Endodermal cell (in vitro differentiated cells): Measurements from ENCODE around the gene SMYD3. TPM values are rescaled to one million over a fixed set of nuclear protein-coding genes. Genes with fewer than 3 reads are reported as not detected.

Experiments used
- DNase-seq: peaks from one replicate; pipeline ENCODE4 v3.0.0-alpha.2; 2017
- H3K27ac ChIP-seq: 2 replicates; pipeline ENCODE4 v1.5.1; 2013; ENCODE audit warnings: mild to moderate bottlenecking, low read depth, low read length, moderate library complexity
- H3K27me3 ChIP-seq: 2 replicates; pipeline ENCODE4 v1.6.1; 2013; ENCODE audit warnings: mild to moderate bottlenecking, low read length, moderate library complexity; ENCODE audit not compliant: insufficient read depth, control insufficient read depth, poor library complexity, severe bottlenecking
- H3K36me3 ChIP-seq: 2 replicates; pipeline ENCODE4 v1.7.0; 2013; ENCODE audit warnings: mild to moderate bottlenecking, low read length, moderate library complexity; ENCODE audit not compliant: control insufficient read depth, insufficient read depth
- H3K4me1 ChIP-seq: one replicate; pipeline ENCODE4 v1.7.0; 2013; ENCODE audit warnings: low read length; ENCODE audit not compliant: control insufficient read depth, insufficient read depth
- H3K4me3 ChIP-seq: 2 replicates; pipeline ENCODE4 v1.5.1; 2013; ENCODE audit warnings: mild to moderate bottlenecking, low read length, moderate library complexity
- H3K9ac ChIP-seq: 2 replicates; pipeline ENCODE4 v1.6.1; 2013; ENCODE audit warnings: mild to moderate bottlenecking, low read length, moderate library complexity; ENCODE audit not compliant: poor library complexity, severe bottlenecking; ENCODE audit errors: extremely low read depth
- H3K9me3 ChIP-seq: 2 replicates; pipeline ENCODE4 v1.6.1; 2013; ENCODE audit warnings: mild to moderate bottlenecking, low read length, moderate library complexity; ENCODE audit not compliant: control insufficient read depth
- H3K27ac Mint-ChIP-seq: 2 replicates; pipeline ENCODE4 v1.8.0; 2020; ENCODE audit warnings: mixed read lengths
- H3K27me3 Mint-ChIP-seq: 2 replicates; pipeline ENCODE4 v1.8.0; 2021; ENCODE audit warnings: mild to moderate bottlenecking, mixed read lengths; ENCODE audit not compliant: insufficient read depth
- H3K36me3 Mint-ChIP-seq: 2 replicates; pipeline ENCODE4 v1.8.0; 2020; ENCODE audit warnings: low read depth, mixed read lengths
- H3K4me1 Mint-ChIP-seq: 2 replicates; pipeline ENCODE4 v1.8.0; 2020; ENCODE audit warnings: mixed read lengths
- H3K4me3 Mint-ChIP-seq: 2 replicates; pipeline ENCODE4 v1.8.0; 2020; ENCODE audit warnings: mild to moderate bottlenecking, moderate library complexity, mixed read lengths
- H3K9me3 Mint-ChIP-seq: 2 replicates; pipeline ENCODE4 v1.8.0; 2020; ENCODE audit warnings: mild to moderate bottlenecking, mixed read lengths
- WGBS, 2 experiments: methylation state at CpG; one replicate each; pipeline versions ENCODE4 v1.1.5 to v1.1.7; 2013; ENCODE audit warnings: missing lambda C conversion rate in 2 of 2, mixed read lengths in 1 of 2; ENCODE audit not compliant: insufficient coverage in 1 of 2, insufficient read length in 1 of 2; 5-methylcytosine and 5-hydroxymethylcytosine counted together
- total RNA-seq, 2 donors: library from RNA; stranded (reverse); fragmentation: NEBNext Ultra II Directional in 1 of 2; extraction: Animal tissue kit (Norgen Biotek cat#: 25700) in 1 of 2; gene quantifications; 2 replicates in 1 of 2; 3 replicates in 1 of 2; pipeline ENCODE4 v1.2.1, GENCODE V29; 2021
- TF ChIP-seq, protein P1 (sequence below): fragments of 200-600 bp; sonication (generic); conservative IDR thresholded peaks from 2 replicates; pipeline ENCODE4 v1.5.0; 2021; ENCODE audit warnings: antibody characterized with exemption, mild to moderate bottlenecking

SMYD3 gene
- total RNA-seq, 2 donors from 2014 or later: 32.3 to 45.8 TPM

GRCh38 chr1:246078126-246078887, 428.8 kb downstream of the SMYD3 start:
- WGBS, 2 experiments: 90 to 97% methylated on average over 5 to 9 of the region's 9 CpGs
- Histone ChIP-seq H3K9ac (no peak overlapping the region), H3K27me3 (no peaks in the 10 kb centered on the region), H3K27ac (no peak overlapping the region), H3K9me3 (peaks cover 14% of the 10 kb centered on the region), H3K4me3 (peak overlapping the region; percentile 20), H3K4me1 (peaks cover 2% of the 10 kb centered on the region), H3K36me3 (no peaks in the 10 kb centered on the region)
- Mint-ChIP-seq H3K4me1 (peaks cover 34% of the 10 kb centered on the region), H3K36me3 (peaks cover 20% of the 10 kb centered on the region), H3K9me3 (peaks cover 27% of the 10 kb centered on the region), H3K4me3 (no peak overlapping the region), H3K27me3 (no peaks in the 10 kb centered on the region), H3K27ac (no peak overlapping the region)
- TF ChIP-seq, protein P1, sequence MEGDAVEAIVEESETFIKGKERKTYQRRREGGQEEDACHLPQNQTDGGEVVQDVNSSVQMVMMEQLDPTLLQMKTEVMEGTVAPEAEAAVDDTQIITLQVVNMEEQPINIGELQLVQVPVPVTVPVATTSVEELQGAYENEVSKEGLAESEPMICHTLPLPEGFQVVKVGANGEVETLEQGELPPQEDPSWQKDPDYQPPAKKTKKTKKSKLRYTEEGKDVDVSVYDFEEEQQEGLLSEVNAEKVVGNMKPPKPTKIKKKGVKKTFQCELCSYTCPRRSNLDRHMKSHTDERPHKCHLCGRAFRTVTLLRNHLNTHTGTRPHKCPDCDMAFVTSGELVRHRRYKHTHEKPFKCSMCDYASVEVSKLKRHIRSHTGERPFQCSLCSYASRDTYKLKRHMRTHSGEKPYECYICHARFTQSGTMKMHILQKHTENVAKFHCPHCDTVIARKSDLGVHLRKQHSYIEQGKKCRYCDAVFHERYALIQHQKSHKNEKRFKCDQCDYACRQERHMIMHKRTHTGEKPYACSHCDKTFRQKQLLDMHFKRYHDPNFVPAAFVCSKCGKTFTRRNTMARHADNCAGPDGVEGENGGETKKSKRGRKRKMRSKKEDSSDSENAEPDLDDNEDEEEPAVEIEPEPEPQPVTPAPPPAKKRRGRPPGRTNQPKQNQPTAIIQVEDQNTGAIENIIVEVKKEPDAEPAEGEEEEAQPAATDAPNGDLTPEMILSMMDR: no peak
- DNase-seq: no peak

GRCh38 chr1:246077476-246077875, 429.6 kb downstream of the SMYD3 start:
- peaks cover 12% of the 10 kb centered on the region for H3K9me3 ChIP-seq
- Mint-ChIP-seq H3K9me3 (peaks cover 20% of the 10 kb centered on the region), H3K36me3 (peaks cover 18% of the 10 kb centered on the region), H3K4me1 (peaks cover 35% of the 10 kb centered on the region), H3K27me3 (no peaks in the 10 kb centered on the region), H3K4me3 (no peak overlapping the region), H3K27ac (no peak overlapping the region)
- TF ChIP-seq, protein P1: no peak
- no peak overlapping the region for H3K9ac ChIP-seq
- no peaks in the 10 kb centered on the region for H3K36me3 ChIP-seq
- 83 to 86% methylated on average over 1 of the region's 1 CpG for WGBS, 2 experiments
- no peak overlapping the region for H3K4me3 ChIP-seq
- H3K4me1 ChIP-seq: peaks cover 2% of the 10 kb centered on the region
- no peak overlapping the region for H3K27ac ChIP-seq
- no peak for DNase-seq
- H3K27me3 ChIP-seq: no peaks in the 10 kb centered on the region

GRCh38 chr1:246074421-246074820, 432.7 kb downstream of the SMYD3 start:
- TF ChIP-seq, protein P1: no peak
- Histone ChIP-seq H3K4me1 (peaks cover 2% of the 10 kb centered on the region), H3K27me3 (no peaks in the 10 kb centered on the region), H3K9me3 (no peaks in the 10 kb centered on the region), H3K9ac (no peak overlapping the region), H3K36me3 (no peaks in the 10 kb centered on the region), H3K27ac (no peak overlapping the region), H3K4me3 (no peak overlapping the region)
- Mint-ChIP-seq H3K4me1 (peaks cover 40% of the 10 kb centered on the region), H3K4me3 (no peak overlapping the region), H3K9me3 (peaks cover under 1% of the 10 kb centered on the region), H3K27me3 (peaks cover 2% of the 10 kb centered on the region), H3K27ac (no peak overlapping the region), H3K36me3 (peaks cover under 1% of the 10 kb centered on the region)
- 90% methylated on average over 2 of the region's 2 CpGs; no CpG with 5 or more reads in 1 of the 2 experiments for WGBS, 2 experiments
- no peak for DNase-seq
